Activated naive CD4-positive, alpha-beta T cell treated with anti-CD3 and anti-CD28 coated beads, Interleukin-2, amount 50 U/mL, for 24 hours (primary cell): ENCODE data around the gene DBH.
A peak's percentile ranks its signal among the peaks of the same experiment; 100 is the strongest.
"Not testable (repeated sequence)": the region's sequence is repeated elsewhere in the genome, so short reads cannot be mapped to it uniquely, and the experiment has no call there.

Experiments
- H3K27ac Mint-ChIP-seq: one replicate; pipeline ENCODE4 v1.8.0; 2021; ENCODE audit warnings: mild to moderate bottlenecking, mixed read lengths
- H3K27me3 Mint-ChIP-seq: one replicate; pipeline ENCODE4 v1.8.0; 2021; ENCODE audit warnings: mixed read lengths
- H3K36me3 Mint-ChIP-seq: one replicate; pipeline ENCODE4 v1.8.0; 2021; ENCODE audit warnings: mixed read lengths
- H3K4me1 Mint-ChIP-seq: one replicate; pipeline ENCODE4 v1.8.0; 2021; ENCODE audit warnings: mixed read lengths
- H3K4me3 Mint-ChIP-seq: one replicate; pipeline ENCODE4 v1.8.0; 2021; ENCODE audit warnings: mild to moderate bottlenecking, mixed read lengths
- H3K9me3 Mint-ChIP-seq: one replicate; pipeline ENCODE4 v1.8.0; 2021; ENCODE audit warnings: mixed read lengths

The DBH gene

GRCh38 chr9:133610845-133611244, 25.3 kb upstream of the DBH start:
- Mint-ChIP-seq H3K4me1 (peaks cover 5% of the 10 kb centered on the region), H3K27ac (no peak overlapping the region), H3K4me3 (no peak overlapping the region), H3K36me3 (no peaks in the 10 kb centered on the region), H3K9me3 (no peaks in the 10 kb centered on the region), H3K27me3 (peaks cover 22% of the 10 kb centered on the region)

GRCh38 chr9:133612051-133612450, 24.1 kb upstream of the DBH start:
- no peak overlapping the region for H3K4me3 Mint-ChIP-seq
- no peak overlapping the region for H3K27ac Mint-ChIP-seq
- H3K4me1 Mint-ChIP-seq, result peaks cover 5% of the 10 kb centered on the region
- peaks cover 22% of the 10 kb centered on the region for H3K27me3 Mint-ChIP-seq
- H3K36me3 Mint-ChIP-seq, result no peaks in the 10 kb centered on the region
- H3K9me3 Mint-ChIP-seq, result no peaks in the 10 kb centered on the region

- H3K4me1 Mint-ChIP-seq, result peaks cover 5% of the 10 kb centered on the region
- H3K36me3 Mint-ChIP-seq, result no peaks in the 10 kb centered on the region
- no peak overlapping the region for H3K4me3 Mint-ChIP-seq
- H3K27me3 Mint-ChIP-seq, result peaks cover 22% of the 10 kb centered on the region
- H3K27ac Mint-ChIP-seq, result no peak overlapping the region
- H3K9me3 Mint-ChIP-seq, result no peaks in the 10 kb centered on the region
These were observed 23.3 kb upstream of the DBH start for GRCh38 chr9:133612816-133613215.

GRCh38 chr9:133613432-133613831, 22.7 kb upstream of the DBH start:
- no peaks in the 10 kb centered on the region for H3K36me3 Mint-ChIP-seq
- no peaks in the 10 kb centered on the region for H3K9me3 Mint-ChIP-seq
- no peak overlapping the region for H3K4me3 Mint-ChIP-seq
- no peak overlapping the region for H3K27ac Mint-ChIP-seq
- peaks cover under 1% of the 10 kb centered on the region for H3K4me1 Mint-ChIP-seq
- H3K27me3 Mint-ChIP-seq, result peaks cover 20% of the 10 kb centered on the region

GRCh38 chr9:133614056-133614455, 22.1 kb upstream of the DBH start:
- Mint-ChIP-seq H3K27ac (no peak overlapping the region), H3K36me3 (no peaks in the 10 kb centered on the region), H3K4me1 (peaks cover 5% of the 10 kb centered on the region), H3K4me3 (no peak overlapping the region), H3K27me3 (peaks cover 20% of the 10 kb centered on the region), H3K9me3 (no peaks in the 10 kb centered on the region)

- Mint-ChIP-seq H3K4me3 (no peak overlapping the region), H3K4me1 (peaks cover 11% of the 10 kb centered on the region), H3K36me3 (no peaks in the 10 kb centered on the region), H3K27me3 (peaks cover 18% of the 10 kb centered on the region), H3K27ac (peak overlapping the region; percentile 8), H3K9me3 (no peaks in the 10 kb centered on the region)
These were observed 21.5 kb upstream of the DBH start for GRCh38 chr9:133614678-133615077.

- H3K9me3 Mint-ChIP-seq, result no peaks in the 10 kb centered on the region
- no peaks in the 10 kb centered on the region for H3K36me3 Mint-ChIP-seq
- peaks cover 14% of the 10 kb centered on the region for H3K27me3 Mint-ChIP-seq
- H3K4me1 Mint-ChIP-seq, result peaks cover 16% of the 10 kb centered on the region
- H3K4me3 Mint-ChIP-seq, result no peak overlapping the region
- H3K27ac Mint-ChIP-seq, result no peak overlapping the region
These were observed 21.0 kb upstream of the DBH start for GRCh38 chr9:133615186-133615585.

GRCh38 chr9:133615606-133616188, 20.5 kb upstream of the DBH start:
- H3K27ac Mint-ChIP-seq, result no peak overlapping the region
- no peaks in the 10 kb centered on the region for H3K36me3 Mint-ChIP-seq
- H3K27me3 Mint-ChIP-seq, result peaks cover 9% of the 10 kb centered on the region
- no peak overlapping the region for H3K4me3 Mint-ChIP-seq
- H3K4me1 Mint-ChIP-seq, result peaks cover 20% of the 10 kb centered on the region
- H3K9me3 Mint-ChIP-seq, result no peaks in the 10 kb centered on the region

- no peaks in the 10 kb centered on the region for H3K36me3 Mint-ChIP-seq
- H3K4me3 Mint-ChIP-seq, result no peak overlapping the region
- H3K9me3 Mint-ChIP-seq, result no peaks in the 10 kb centered on the region
- peaks cover 1% of the 10 kb centered on the region for H3K27me3 Mint-ChIP-seq
- H3K4me1 Mint-ChIP-seq, result peaks cover 30% of the 10 kb centered on the region
- no peak overlapping the region for H3K27ac Mint-ChIP-seq
These were observed 19.3 kb upstream of the DBH start for GRCh38 chr9:133616643-133617405.

- peaks cover 43% of the 10 kb centered on the region for H3K4me1 Mint-ChIP-seq
- no peak overlapping the region for H3K4me3 Mint-ChIP-seq
- H3K36me3 Mint-ChIP-seq, result no peaks in the 10 kb centered on the region
- H3K27ac Mint-ChIP-seq, result no peak overlapping the region
- H3K27me3 Mint-ChIP-seq, result no peaks in the 10 kb centered on the region
- H3K9me3 Mint-ChIP-seq, result no peaks in the 10 kb centered on the region
These were observed 17.4 kb upstream of the DBH start for GRCh38 chr9:133618726-133619125.

- H3K27me3 Mint-ChIP-seq, result no peaks in the 10 kb centered on the region
- H3K36me3 Mint-ChIP-seq, result no peaks in the 10 kb centered on the region
- H3K4me1 Mint-ChIP-seq, result peaks cover 43% of the 10 kb centered on the region
- peak overlapping the region; percentile 36 for H3K27ac Mint-ChIP-seq
- no peaks in the 10 kb centered on the region for H3K9me3 Mint-ChIP-seq
- H3K4me3 Mint-ChIP-seq, result peak overlapping the region; percentile 77
These were observed 16.4 kb upstream of the DBH start for GRCh38 chr9:133619791-133620190.

- peak overlapping the region; percentile 57 for H3K4me3 Mint-ChIP-seq
- H3K27ac Mint-ChIP-seq, result peak overlapping the region; percentile 60
These were observed 14.4 kb upstream of the DBH start for GRCh38 chr9:133621725-133622267.

GRCh38 chr9:133622555-133622954, 13.6 kb upstream of the DBH start:
- no peak overlapping the region for H3K27ac Mint-ChIP-seq
- H3K36me3 Mint-ChIP-seq, result peaks cover 2% of the 10 kb centered on the region
- H3K9me3 Mint-ChIP-seq, result no peaks in the 10 kb centered on the region
- H3K27me3 Mint-ChIP-seq, result no peaks in the 10 kb centered on the region
- H3K4me1 Mint-ChIP-seq, result peaks cover 43% of the 10 kb centered on the region
- H3K4me3 Mint-ChIP-seq, result no peak overlapping the region

More at GRCh38 chr9:133621725-133622267, 14.4 kb upstream of the DBH start:
- H3K27me3 Mint-ChIP-seq, result no peaks in the 10 kb centered on the region
- H3K4me1 Mint-ChIP-seq, result peaks cover 43% of the 10 kb centered on the region
- H3K36me3 Mint-ChIP-seq, result peaks cover 2% of the 10 kb centered on the region
- H3K9me3 Mint-ChIP-seq, result no peaks in the 10 kb centered on the region

GRCh38 chr9:133626008-133626407, 10.2 kb upstream of the DBH start:
- peaks cover 21% of the 10 kb centered on the region for H3K4me1 Mint-ChIP-seq
- not testable (repeated sequence) for H3K27me3 Mint-ChIP-seq, H3K4me3 Mint-ChIP-seq, H3K27ac Mint-ChIP-seq, H3K9me3 Mint-ChIP-seq, H3K36me3 Mint-ChIP-seq

GRCh38 chr9:133627341-133627740, 8.8 kb upstream of the DBH start:
- H3K4me1 Mint-ChIP-seq, result peaks cover 8% of the 10 kb centered on the region
- peaks cover 2% of the 10 kb centered on the region for H3K36me3 Mint-ChIP-seq
- no peaks in the 10 kb centered on the region for H3K9me3 Mint-ChIP-seq
- no peak overlapping the region for H3K4me3 Mint-ChIP-seq
- H3K27me3 Mint-ChIP-seq, result no peaks in the 10 kb centered on the region
- H3K27ac Mint-ChIP-seq, result no peak overlapping the region

GRCh38 chr9:133628766-133629165, 7.4 kb upstream of the DBH start:
- H3K27ac Mint-ChIP-seq, result no peak overlapping the region
- H3K9me3 Mint-ChIP-seq, result no peaks in the 10 kb centered on the region
- H3K4me3 Mint-ChIP-seq, result no peak overlapping the region
- H3K27me3 Mint-ChIP-seq, result no peaks in the 10 kb centered on the region
- peaks cover 2% of the 10 kb centered on the region for H3K36me3 Mint-ChIP-seq
- H3K4me1 Mint-ChIP-seq, result peaks cover 4% of the 10 kb centered on the region
